ENCODE data around the gene GSS.

- TF ChIP-seq, protein P1, sequence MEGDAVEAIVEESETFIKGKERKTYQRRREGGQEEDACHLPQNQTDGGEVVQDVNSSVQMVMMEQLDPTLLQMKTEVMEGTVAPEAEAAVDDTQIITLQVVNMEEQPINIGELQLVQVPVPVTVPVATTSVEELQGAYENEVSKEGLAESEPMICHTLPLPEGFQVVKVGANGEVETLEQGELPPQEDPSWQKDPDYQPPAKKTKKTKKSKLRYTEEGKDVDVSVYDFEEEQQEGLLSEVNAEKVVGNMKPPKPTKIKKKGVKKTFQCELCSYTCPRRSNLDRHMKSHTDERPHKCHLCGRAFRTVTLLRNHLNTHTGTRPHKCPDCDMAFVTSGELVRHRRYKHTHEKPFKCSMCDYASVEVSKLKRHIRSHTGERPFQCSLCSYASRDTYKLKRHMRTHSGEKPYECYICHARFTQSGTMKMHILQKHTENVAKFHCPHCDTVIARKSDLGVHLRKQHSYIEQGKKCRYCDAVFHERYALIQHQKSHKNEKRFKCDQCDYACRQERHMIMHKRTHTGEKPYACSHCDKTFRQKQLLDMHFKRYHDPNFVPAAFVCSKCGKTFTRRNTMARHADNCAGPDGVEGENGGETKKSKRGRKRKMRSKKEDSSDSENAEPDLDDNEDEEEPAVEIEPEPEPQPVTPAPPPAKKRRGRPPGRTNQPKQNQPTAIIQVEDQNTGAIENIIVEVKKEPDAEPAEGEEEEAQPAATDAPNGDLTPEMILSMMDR (IDR thresholded peaks at IDR 0.05; ENCODE audit: low read length): no peak
- no peak for TF ChIP-seq EZH2 (IDR thresholded peaks at IDR 0.05; ENCODE audit: borderline replicate concordance, low read length)
Observed at GRCh38 chr20:34987288-34988190, 31.9 kb upstream of the GSS start.

All from OCI-LY1 (cell line).